Activated naive CD4-positive, alpha-beta T cell treated with anti-CD3 and anti-CD28 coated beads, Interleukin-2, amount 50 U/mL, for 24 hours (primary cell): Measurements from ENCODE around the gene IFRD2.
A peak's percentile ranks its signal among the peaks of the same experiment; 100 is the strongest.

Experiments
- H3K27ac Mint-ChIP-seq: one replicate; pipeline ENCODE4 v1.8.0; 2021; ENCODE audit warnings: mild to moderate bottlenecking, mixed read lengths
- H3K27me3 Mint-ChIP-seq: one replicate; pipeline ENCODE4 v1.8.0; 2021; ENCODE audit warnings: mixed read lengths
- H3K36me3 Mint-ChIP-seq: one replicate; pipeline ENCODE4 v1.8.0; 2021; ENCODE audit warnings: mixed read lengths
- H3K4me1 Mint-ChIP-seq: one replicate; pipeline ENCODE4 v1.8.0; 2021; ENCODE audit warnings: mixed read lengths
- H3K4me3 Mint-ChIP-seq: one replicate; pipeline ENCODE4 v1.8.0; 2021; ENCODE audit warnings: mild to moderate bottlenecking, mixed read lengths
- H3K9me3 Mint-ChIP-seq: one replicate; pipeline ENCODE4 v1.8.0; 2021; ENCODE audit warnings: mixed read lengths

IFRD2 gene

GRCh38 chr3:50260027-50260941 is 31.9 kb downstream of the IFRD2 start:
- Mint-ChIP-seq H3K36me3 (peaks cover 2% of the 10 kb centered on the region), H3K27me3 (no peaks in the 10 kb centered on the region), H3K27ac (no peak overlapping the region), H3K4me3 (peak overlapping the region; percentile 73), H3K4me1 (peaks cover 4% of the 10 kb centered on the region), H3K9me3 (no peaks in the 10 kb centered on the region)

- H3K9me3 Mint-ChIP-seq = no peaks in the 10 kb centered on the region
- H3K27ac Mint-ChIP-seq = peak overlapping the region; percentile 80
- H3K4me3 Mint-ChIP-seq = peak overlapping the region; percentile 73
- H3K27me3 Mint-ChIP-seq = no peaks in the 10 kb centered on the region
- peaks cover 4% of the 10 kb centered on the region for H3K4me1 Mint-ChIP-seq
- H3K36me3 Mint-ChIP-seq = peaks cover 2% of the 10 kb centered on the region
Measured at GRCh38 chr3:50259432-50260026, 32.7 kb downstream of the IFRD2 start.

DNA sequence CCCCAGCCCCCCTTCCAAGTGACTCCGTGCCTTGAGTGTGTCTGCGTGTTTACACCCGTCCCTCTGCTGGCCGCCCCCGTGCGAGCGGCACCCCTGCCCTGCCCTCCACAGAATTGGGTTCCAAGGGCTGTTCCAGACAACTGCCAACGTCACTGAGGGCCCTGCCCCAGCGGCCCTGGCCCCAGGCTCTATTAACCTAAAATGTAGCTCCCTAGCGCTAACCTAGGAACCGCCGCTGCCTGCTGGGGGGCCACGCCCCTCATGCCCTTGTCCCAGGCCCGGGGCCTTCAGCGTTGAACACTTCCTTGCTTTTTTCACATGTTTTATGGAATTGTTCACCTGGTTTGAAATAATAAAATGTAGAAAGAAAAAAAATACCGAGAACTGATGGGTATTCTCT is 33.2 kb downstream of the IFRD2 start:
- H3K4me1 Mint-ChIP-seq = peaks cover 4% of the 10 kb centered on the region
- H3K36me3 Mint-ChIP-seq = peaks cover 2% of the 10 kb centered on the region
- H3K27me3 Mint-ChIP-seq = no peaks in the 10 kb centered on the region
- H3K9me3 Mint-ChIP-seq = no peaks in the 10 kb centered on the region
- H3K4me3 Mint-ChIP-seq = no peak overlapping the region
- peak overlapping the region; percentile 23 for H3K27ac Mint-ChIP-seq

GRCh38 chr3:50258029-50258680 is 34.1 kb downstream of the IFRD2 start:
- Mint-ChIP-seq H3K27ac (no peak overlapping the region), H3K4me1 (peaks cover 8% of the 10 kb centered on the region), H3K27me3 (no peaks in the 10 kb centered on the region), H3K9me3 (no peaks in the 10 kb centered on the region), H3K4me3 (no peak overlapping the region), H3K36me3 (peaks cover 2% of the 10 kb centered on the region)

DNA sequence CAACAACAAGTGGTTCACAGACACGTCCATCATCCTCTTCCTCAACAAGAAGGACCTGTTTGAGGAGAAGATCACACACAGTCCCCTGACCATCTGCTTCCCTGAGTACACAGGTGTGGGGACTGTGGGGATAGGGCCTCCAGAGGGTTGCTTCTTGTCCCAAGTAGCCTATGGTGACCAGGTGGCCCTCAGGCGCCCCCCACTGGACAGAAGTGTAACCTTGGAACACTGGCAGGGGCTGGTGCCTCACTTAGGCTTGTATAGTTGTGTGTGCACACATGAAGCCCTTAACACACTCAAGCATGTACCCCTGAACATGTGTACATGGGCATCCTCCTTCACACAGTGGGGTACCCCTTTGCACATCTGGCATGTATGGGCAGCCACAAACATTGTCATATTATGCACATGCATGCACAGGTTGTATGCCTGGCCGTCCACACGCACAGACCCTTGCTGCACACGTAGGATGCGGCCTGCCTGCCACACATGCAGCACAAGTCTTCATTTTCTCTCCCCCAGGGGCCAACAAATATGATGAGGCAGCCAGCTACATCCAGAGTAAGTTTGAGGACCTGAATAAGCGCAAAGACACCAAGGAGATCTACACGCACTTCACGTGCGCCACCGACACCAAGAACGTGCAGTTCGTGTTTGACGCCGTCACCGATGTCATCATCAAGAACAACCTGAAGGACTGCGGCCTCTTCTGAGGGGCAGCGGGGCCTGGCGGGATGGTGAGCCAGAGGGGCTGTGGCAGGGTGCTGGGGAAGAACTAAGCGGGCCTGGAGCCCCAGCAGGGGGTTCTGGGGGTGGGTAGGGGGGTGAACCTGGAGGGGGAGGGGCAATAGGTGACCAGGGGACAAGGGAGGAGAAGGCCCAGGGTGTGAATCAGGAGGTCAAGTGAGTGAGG is 35.0 kb downstream of the IFRD2 start:
- Mint-ChIP-seq H3K27me3 (no peaks in the 10 kb centered on the region), H3K27ac (no peak overlapping the region), H3K36me3 (peaks cover 2% of the 10 kb centered on the region), H3K4me1 (peaks cover 8% of the 10 kb centered on the region), H3K4me3 (no peak overlapping the region), H3K9me3 (no peaks in the 10 kb centered on the region)

DNA sequence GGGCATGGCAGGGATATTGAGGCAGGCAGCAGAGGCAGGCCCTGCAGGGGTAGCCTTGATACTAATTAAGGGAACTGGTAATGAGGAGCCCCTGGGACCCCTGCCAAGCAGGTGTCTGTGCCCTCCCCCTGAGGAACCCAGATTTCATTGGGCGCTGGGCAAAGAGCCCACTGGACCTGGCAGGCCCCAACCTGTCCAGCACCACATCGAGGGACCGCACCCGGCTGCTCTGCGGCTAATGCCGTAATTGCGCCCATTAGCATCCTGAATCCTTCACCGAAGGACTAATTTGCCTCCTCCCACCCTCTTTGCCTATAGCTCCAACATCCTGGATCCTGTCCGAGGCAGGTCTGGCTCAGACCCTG is 37.0 kb downstream of the IFRD2 start:
- H3K36me3 Mint-ChIP-seq = peaks cover 2% of the 10 kb centered on the region
- peaks cover 19% of the 10 kb centered on the region for H3K4me1 Mint-ChIP-seq
- no peak overlapping the region for H3K27ac Mint-ChIP-seq
- H3K4me3 Mint-ChIP-seq = no peak overlapping the region
- no peaks in the 10 kb centered on the region for H3K27me3 Mint-ChIP-seq
- H3K9me3 Mint-ChIP-seq = no peaks in the 10 kb centered on the region

GRCh38 chr3:50254577-50255250 is 37.5 kb downstream of the IFRD2 start:
- Mint-ChIP-seq H3K27ac (no peak overlapping the region), H3K4me1 (peaks cover 22% of the 10 kb centered on the region), H3K9me3 (no peaks in the 10 kb centered on the region), H3K27me3 (no peaks in the 10 kb centered on the region), H3K36me3 (peaks cover 2% of the 10 kb centered on the region), H3K4me3 (no peak overlapping the region)

- H3K27me3 Mint-ChIP-seq = no peaks in the 10 kb centered on the region
- H3K27ac Mint-ChIP-seq = peak overlapping the region; percentile 84
- peaks cover 45% of the 10 kb centered on the region for H3K4me1 Mint-ChIP-seq
- no peaks in the 10 kb centered on the region for H3K9me3 Mint-ChIP-seq
- H3K36me3 Mint-ChIP-seq = no peaks in the 10 kb centered on the region
- H3K4me3 Mint-ChIP-seq = no peak overlapping the region
Measured at GRCh38 chr3:50251220-50251619, 41.0 kb downstream of the IFRD2 start.

DNA sequence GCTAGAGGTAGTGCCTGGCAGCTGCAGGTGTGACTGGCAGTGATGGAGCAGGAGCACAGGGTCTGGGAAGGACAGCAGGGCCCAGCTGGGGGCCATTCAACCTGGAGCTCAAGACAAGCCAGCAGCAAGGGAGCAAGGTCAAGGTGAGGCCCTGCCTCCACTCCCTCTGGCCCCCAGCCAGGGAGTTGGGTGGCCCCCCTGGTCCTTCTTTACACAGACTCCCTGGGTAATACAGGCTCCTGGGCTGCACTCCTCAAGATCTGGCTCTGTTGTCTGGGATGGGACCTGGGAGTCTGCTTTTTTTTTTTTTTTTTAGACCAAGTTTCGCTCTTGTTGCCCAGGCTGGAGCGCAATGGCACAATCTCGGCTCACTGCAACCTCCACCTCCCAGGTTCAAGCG is 41.7 kb downstream of the IFRD2 start:
- H3K36me3 Mint-ChIP-seq = no peaks in the 10 kb centered on the region
- no peaks in the 10 kb centered on the region for H3K9me3 Mint-ChIP-seq
- H3K27me3 Mint-ChIP-seq = no peaks in the 10 kb centered on the region
- H3K4me1 Mint-ChIP-seq = peaks cover 52% of the 10 kb centered on the region
- H3K27ac Mint-ChIP-seq = peak overlapping the region; percentile 47
- no peak overlapping the region for H3K4me3 Mint-ChIP-seq

GRCh38 chr3:50249457-50249856 is 42.8 kb downstream of the IFRD2 start:
- H3K4me1 Mint-ChIP-seq = peaks cover 60% of the 10 kb centered on the region
- no peak overlapping the region for H3K4me3 Mint-ChIP-seq
- H3K36me3 Mint-ChIP-seq = no peaks in the 10 kb centered on the region
- H3K9me3 Mint-ChIP-seq = no peaks in the 10 kb centered on the region
- peak overlapping the region; percentile 23 for H3K27ac Mint-ChIP-seq
- H3K27me3 Mint-ChIP-seq = no peaks in the 10 kb centered on the region

- no peaks in the 10 kb centered on the region for H3K36me3 Mint-ChIP-seq
- H3K9me3 Mint-ChIP-seq = no peaks in the 10 kb centered on the region
- peak overlapping the region; percentile 26 for H3K4me3 Mint-ChIP-seq
- no peaks in the 10 kb centered on the region for H3K27me3 Mint-ChIP-seq
- peak overlapping the region; percentile 86 for H3K27ac Mint-ChIP-seq
- H3K4me1 Mint-ChIP-seq = peaks cover 65% of the 10 kb centered on the region
Measured at GRCh38 chr3:50248387-50248786, 43.8 kb downstream of the IFRD2 start.

DNA sequence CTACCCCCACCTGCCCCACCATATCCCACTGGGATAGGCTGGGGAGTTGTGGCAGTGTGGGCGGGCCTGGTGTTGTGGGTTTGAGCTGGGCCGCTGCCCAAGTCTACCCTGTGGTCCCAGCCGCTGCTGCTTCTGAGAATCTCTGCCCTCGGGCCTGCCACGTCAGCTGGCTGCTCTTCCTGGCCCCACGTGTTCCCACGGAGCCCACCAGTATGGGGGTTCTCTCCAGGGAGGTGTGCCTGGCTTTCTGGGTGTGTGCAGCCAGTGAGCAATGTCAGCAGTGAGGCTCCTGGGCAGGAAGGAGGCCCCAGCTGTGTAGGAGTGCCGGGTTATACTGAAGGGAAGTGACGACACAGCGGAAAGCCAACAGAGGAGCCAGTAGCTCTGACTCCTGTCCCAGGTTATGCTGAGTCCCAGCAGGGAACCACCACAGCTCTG is 45.7 kb downstream of the IFRD2 start:
- Mint-ChIP-seq H3K27ac (peak overlapping the region; percentile 96), H3K9me3 (no peaks in the 10 kb centered on the region), H3K4me1 (peaks cover 81% of the 10 kb centered on the region), H3K27me3 (no peaks in the 10 kb centered on the region), H3K4me3 (peak overlapping the region; percentile 85), H3K36me3 (no peaks in the 10 kb centered on the region)

- no peaks in the 10 kb centered on the region for H3K9me3 Mint-ChIP-seq
- H3K27ac Mint-ChIP-seq = peak overlapping the region; percentile 96
- H3K4me1 Mint-ChIP-seq = peaks cover 80% of the 10 kb centered on the region
- no peaks in the 10 kb centered on the region for H3K27me3 Mint-ChIP-seq
- no peaks in the 10 kb centered on the region for H3K36me3 Mint-ChIP-seq
- peak overlapping the region; percentile 85 for H3K4me3 Mint-ChIP-seq
Measured at GRCh38 chr3:50245831-50246516, 46.3 kb downstream of the IFRD2 start.

DNA sequence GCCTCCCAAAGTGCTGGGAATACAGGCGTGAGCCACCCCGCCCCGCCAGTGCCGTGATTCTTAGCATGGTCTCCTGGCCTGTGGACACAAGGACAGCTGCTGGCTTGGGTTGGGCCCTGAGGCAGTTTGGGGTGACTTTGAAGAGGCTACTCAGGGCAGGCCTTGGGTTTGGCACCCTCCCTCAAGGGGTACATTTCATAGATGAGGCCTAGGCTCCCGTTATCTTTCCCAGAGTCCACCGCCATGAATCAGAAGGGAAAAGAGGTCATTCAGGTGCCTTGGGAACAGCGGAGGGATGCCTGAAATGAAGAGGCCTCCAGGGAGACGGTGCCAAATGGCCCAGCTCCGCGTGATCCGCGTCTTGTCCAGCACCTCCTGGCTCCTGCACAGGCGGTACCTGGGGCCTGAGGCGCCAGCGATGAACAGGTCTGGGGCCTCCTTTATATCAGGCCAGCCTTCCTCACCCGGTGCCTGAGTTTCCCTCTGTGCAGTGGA is 46.9 kb downstream of the IFRD2 start:
- Mint-ChIP-seq H3K36me3 (no peaks in the 10 kb centered on the region), H3K4me1 (peaks cover 78% of the 10 kb centered on the region), H3K9me3 (no peaks in the 10 kb centered on the region), H3K4me3 (peak overlapping the region; percentile 85), H3K27me3 (no peaks in the 10 kb centered on the region), H3K27ac (peak overlapping the region; percentile 80)
